HG02840 (cell line): ENCODE data around the gene TTC27.
"Not testable (repeated sequence)": the region's sequence is repeated elsewhere in the genome, so short reads cannot be mapped to it uniquely, and the experiment has no call there.

Experiments used
- ATAC-seq: cut with Tn5 transposase; IDR thresholded peaks from one replicate; pipeline ENCODE4 v1.9.1; 2021; ENCODE audit warnings: mild to moderate bottlenecking, moderate library complexity, moderate number of reproducible peaks; ENCODE audit not compliant: unreplicated experiment, low FRiP score

The TTC27 gene

DNA sequence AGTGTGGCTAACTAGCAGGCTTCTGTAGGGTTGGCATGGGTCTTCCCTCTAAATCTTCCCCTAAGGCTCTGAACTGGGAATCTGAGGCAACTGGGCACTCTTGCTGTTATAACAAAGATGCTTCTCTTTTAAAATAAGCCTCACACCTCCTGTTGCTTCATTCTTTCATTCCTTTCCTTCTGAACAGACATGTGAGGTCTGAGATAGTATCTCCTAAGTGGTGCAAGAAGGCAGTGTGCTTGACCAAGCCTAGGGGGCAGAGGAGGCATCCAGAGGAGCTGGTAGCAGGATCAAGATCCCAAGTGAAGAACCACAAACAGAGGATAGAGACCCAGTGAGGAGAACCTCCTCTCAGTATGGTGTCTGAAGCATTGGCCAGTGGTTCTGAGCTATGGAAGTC, 90.9 kb downstream of the TTC27 start:
- no peak for ATAC-seq

DNA sequence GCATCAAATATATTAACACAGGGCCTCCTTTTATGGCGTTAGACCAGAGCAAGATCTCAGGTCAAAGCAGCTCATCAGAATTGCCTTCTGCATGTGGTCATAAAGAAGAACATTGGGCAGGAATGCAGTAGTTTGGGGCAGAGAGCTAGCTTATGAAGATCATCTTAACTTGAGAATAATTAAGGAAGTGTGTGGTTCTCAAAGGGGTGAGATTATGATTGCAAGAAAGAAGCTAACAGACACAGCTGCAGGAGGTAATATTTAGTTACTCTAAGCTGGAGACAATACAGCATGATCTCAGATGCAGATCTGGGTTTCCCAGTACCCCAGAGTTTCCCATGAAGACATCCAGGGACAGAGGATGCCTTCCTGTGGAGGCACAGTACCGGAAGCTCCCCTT, 91.6 kb downstream of the TTC27 start:
- no peak for ATAC-seq

DNA sequence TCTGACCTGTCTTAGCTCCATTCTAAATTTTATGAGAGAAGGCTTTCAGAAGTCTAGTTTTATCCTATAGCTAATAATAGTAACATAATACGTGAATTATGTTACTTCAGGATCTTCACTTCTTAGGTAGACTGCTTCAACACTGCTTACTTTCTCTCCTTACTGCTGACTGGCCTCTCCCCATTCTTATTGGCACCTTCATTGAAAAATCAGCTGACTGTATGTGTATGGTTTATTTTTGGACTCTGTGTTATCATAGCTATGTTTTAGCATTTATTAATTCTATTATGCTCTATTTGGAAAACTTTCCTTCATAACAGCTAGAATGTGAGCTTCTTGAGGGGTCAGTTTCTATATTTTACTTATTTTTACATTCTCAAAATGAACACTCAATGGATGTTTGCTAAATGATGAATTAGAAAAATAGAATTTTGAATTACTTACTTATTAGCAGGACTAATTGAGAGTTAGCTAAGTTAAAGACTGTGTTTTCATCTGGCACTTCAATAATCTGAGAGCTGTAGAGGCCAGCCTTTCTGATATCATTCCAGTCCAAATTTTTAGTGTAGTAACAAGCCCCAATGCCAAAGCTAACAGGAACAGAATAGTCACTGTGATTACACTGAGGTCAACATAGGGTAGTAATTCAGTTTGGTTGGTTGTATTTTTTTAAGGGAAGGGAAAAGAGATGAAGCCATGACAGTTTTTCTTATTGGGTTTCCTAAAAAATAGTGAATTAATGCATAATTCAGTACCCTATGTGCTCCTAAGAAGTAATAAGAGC, 92.3 kb downstream of the TTC27 start:
- no peak for ATAC-seq

DNA sequence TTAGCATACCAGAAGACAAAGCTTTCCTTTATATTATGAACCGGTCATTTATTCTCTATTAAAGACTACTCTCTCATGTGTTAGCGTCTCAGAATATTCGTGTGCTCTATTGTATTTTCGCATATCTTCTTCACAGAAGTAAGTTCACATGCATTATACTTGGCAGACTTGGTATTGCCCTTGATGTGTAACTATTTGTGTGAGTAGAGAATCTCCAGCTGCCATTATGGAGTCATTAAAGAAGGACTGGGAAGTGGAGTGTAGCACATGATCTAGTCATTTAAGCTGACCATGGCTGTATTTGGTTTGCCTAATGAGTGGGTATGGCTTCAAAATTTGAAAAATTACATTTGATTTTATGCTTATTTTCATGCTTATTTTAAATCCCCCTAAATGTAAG, 92.9 kb downstream of the TTC27 start:
- no peak for ATAC-seq

DNA sequence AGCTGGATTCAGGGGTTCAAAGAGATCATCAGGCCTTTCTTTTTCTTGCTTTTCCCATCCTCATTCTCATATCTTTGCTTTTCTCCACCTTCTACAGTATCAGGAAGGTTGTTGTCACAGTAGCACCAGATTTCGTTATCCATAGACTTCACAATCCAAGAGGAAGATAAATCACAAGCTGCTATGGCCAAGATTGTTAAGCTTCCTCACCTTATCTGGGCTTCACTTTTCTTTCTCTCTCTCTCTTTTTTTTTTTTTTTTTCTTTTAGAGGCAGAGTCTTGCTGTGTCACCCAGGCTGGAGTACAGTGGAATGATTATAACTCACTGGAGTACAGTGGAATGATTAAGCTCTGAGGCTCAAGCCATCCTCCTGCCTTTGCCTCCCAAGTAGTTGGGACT, 93.5 kb downstream of the TTC27 start:
- no peak for ATAC-seq

DNA sequence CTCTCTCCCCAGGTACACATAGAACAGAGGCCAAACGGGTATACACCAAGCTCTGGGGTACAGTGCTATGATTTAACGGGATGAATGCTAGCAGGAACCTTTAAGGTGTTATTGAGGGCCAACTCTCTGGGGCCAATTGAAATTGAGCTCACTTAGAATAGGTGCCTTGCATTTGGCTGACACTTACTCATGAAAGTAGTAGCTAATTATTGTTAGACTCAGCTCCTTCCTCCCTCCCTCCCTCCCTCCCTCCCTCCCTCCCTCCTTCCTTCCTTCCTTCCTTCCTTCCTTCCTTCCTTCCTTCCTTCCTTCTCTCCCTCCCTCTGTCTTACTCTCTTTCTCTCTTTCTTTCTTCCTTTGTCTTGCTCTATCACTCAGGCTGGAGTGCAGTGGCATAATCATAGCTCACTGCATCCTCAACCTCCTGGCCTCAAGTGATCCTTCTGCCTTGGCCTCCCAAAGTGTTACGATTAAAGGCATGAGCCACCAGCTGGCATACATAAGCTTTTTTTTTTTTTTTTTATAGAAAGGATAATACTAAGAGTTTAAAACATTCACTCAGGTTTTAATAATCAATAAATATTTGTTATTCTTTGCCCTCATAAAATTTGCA, 95.7 kb downstream of the TTC27 start:
- ATAC-seq = no peak

DNA sequence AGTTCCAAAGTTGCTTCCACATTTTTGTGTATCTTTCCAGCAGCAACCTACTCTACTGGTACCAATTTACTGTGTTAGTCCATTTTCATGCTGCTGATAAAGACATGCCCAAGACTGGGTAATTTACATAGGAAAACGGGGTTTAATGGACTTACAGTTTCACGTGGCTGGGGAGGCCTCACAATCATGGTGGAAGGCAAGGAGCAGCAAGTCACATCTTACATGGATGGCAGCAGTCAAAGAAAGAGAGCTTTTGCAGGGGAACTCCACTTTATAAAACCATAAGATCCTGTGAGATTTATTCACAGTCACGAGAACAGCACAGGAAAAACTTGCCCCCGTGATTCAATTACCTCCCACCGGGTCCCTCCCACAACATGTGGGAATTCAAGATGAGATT, 98.8 kb downstream of the TTC27 start:
- ATAC-seq = not testable (repeated sequence)

DNA sequence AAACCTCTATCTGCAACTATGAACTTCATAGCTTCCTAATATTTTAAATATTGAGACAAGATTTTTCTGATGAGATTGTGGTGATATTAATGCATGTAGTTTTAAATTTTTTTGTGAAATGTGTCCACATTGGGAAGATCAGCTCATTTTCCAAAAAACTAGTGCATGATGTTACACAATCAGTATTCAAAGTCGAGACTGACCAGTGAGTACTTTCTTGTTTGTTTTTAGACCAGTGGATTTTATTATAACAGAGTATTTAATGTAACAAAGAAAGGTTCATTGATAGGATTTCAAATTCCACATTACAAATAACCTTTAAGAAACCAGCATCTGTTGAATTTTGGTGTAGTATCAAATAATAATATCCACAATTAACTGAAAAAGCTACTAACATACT, 99.3 kb downstream of the TTC27 start:
- no peak for ATAC-seq

DNA sequence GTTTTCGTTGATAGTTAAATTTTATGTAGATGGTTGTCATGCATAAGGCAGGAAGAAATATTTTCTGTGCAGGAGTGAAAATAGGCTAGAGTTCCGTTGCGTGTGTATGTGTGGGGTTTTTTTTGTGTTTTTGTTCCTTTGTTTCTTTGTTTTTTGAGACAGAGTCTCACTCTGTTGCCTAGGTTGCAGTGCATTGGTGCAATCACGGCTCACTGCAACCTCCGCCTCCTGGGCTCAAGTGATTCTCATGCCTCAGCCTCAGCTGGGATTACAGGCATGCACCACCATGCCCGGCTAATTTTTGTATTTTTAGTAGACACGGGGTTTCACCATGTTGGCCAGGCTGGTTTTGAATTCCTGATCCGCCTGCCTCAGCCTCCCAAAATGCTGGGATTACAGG, 103.1 kb downstream of the TTC27 start:
- not testable (repeated sequence) for ATAC-seq

DNA sequence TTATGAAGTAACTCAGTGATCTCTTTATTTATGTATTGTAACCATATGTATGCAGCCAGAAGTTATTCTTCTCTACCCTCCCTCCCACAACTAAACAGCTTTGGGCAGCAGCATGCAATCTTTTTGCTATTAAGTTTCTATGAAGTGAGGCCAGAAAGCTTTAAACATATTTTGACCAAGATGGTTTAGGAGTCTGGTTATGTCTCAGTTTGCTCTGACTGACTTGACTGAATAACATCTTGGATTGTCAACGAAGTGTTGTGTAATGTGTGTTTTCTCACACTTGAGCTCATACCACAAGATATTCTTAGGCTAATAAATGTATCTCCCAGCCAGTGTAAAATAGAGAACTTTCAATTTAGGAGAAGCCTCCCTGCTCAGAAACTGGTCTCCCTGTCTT, 104.3 kb downstream of the TTC27 start:
- ATAC-seq = no peak

DNA sequence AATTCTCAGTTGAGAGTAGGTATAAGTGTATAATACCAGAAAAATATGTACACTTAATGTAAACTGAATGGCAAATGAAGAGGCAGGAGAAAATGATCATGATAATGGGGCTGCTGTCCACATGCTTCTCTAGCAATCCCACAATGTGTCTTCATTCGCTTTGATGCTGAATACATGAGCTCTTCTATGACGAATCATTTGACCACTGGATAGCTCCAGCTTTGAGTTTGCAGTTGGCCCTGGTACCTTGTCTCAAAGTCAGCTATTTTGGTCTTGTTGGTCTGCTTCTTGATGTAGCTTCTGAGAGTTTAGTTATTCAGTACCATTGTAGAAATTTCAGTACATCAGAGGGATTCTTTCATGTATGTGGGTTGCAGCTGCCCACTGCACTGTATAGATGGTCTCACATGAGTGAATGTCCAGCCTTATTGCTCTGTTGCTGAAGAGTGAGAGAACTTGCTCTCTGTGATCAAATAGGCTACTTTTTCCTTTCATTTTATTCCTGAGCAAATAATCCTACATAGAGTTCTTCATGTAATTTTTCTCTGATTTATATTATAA, 105.1 kb downstream of the TTC27 start:
- ATAC-seq = no peak

DNA sequence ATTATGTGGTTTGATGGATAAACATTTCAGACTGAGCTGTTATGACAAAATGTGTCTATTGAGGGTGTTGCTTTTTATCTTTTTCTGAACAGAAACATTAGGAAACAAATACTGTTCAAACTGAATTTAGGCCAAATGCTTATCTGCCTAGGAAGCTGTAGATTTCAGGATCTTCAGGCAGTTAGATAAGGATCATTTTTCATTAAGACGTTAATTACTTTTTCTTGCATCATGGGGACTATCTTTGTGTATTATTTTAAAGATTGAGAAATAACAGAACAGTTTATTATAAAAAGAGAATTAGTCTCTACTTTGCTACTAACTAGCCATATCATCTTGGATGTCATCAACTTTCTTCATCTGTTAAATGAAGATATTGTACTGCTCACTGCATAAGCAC, 107.5 kb downstream of the TTC27 start:
- no peak for ATAC-seq

DNA sequence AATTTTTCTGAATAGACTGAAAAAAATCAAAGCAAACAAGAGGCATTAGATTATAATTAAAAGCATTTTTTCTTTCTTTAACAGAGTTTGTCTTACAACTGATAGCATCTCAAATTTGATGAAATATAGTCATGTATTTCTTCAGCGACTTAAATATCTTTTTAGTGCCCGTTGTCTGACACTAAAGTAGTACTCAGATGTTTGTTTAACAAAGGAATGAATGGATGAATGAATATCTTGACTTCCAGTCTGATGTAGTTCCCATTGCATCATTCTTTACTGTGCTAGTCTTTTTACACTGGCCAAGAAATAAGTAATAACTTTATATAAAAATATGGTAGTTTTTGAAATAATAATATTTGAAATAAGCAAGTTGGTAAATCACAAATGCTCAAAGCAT, 111.1 kb downstream of the TTC27 start:
- no peak for ATAC-seq

DNA sequence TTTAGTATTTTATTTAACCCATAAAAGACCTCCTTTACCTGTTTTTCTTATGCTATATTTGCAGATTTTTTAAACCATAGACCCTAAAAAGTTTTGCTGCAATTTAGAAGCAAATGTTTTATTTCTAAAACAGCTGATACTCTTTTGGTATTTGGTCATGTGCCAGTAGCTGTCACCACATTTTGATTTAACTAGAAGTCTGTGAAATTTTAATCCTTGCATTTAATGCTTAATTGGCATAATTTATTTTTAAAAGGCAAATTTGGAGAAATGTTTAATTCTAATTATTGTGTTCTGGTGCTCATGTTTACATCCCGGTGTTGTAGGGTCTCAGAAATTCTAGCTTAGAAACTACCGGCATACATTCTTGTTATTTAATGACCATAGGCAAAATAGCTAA, 111.8 kb downstream of the TTC27 start:
- no peak for ATAC-seq

DNA sequence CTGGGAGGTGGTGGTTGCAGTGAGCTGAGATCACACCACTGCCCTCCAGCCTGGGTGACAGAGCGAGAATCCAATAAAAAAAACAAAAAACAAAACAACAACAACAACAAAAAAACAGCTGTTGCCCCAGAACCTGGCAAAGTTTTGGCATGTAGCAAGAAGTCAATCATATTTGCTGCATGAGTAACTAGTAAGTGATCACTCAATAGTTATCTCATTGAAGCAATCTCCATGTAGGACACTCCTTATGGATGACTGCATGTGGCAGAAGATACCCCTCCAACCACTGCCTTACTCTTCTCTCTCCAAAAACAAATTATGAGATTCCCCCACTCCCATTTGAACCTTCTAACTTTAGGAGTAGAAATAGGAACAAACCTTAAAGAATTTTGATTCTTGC, 113.7 kb downstream of the TTC27 start:
- ATAC-seq = no peak

DNA sequence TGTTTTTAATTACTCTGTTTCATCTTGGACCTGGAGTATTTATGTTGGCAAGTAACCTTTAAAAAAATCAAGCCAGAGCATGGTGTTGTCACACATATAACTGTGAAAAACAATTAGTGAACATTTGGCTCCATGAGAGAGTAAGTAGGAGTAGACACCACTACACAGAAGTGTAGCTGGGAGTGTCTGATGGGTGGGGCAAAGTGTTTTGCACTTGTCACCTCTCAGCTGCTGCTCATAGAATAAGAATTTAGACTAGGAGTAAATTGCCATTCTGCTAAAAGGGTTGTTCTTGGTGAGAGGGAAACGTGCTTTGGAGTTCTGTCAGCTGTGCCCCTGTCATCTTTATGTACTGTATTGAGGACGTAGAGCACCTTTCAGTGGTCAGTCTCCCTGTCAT, 114.5 kb downstream of the TTC27 start:
- ATAC-seq = no peak

DNA sequence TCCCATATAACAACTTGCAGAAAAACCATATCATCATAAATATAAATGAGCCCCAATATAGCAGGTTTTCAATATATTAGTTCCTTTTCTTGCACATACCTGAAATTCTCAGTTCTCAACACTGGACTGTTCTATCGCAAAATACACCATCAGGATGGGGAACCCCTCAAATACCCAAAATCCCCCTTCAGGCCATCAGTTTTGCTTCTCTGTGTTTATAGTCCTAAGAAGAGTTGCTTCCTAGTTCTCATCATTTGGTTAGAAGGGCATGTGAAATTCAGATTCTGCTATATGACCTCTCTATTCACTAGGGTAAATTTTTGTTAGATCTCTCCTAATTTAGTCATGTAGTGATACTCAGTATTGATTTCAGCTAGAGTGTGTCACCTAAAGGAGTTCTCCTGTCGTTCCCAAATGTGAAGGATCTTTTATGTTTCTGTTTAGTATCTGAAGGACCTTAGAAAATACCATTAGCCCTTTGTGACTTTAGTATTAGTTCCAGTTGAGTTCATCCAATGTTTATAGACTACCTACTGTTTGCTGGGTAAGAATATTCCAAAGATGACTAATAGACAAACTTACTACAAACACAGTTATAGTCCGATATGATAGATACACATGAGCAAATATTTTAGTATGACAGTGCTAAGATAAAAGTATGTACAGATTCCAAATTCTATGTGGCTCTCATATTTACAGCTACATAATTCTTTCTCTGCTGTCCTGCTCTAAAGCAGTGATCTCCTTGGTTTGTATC, 115.8 kb downstream of the TTC27 start:
- no peak for ATAC-seq

DNA sequence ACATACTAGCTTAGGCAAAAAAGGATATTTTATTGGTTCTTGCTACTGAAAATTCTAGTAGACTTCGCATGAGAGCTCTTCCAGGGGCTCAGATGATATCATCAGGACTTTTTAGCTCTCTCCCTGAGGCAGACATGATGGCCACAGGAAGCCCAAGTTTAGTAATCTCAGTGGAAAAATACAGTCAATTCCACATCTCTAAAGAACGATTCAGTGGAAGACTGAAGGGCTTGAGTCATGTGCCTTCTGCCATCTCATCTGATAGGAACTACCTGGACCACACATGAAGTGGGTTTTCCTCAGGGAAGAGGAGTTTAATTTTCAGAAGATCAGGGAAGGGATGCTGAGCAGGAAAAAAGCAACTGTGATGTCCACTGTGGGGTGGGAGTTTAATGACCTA, 117.3 kb downstream of the TTC27 start:
- no peak for ATAC-seq

DNA sequence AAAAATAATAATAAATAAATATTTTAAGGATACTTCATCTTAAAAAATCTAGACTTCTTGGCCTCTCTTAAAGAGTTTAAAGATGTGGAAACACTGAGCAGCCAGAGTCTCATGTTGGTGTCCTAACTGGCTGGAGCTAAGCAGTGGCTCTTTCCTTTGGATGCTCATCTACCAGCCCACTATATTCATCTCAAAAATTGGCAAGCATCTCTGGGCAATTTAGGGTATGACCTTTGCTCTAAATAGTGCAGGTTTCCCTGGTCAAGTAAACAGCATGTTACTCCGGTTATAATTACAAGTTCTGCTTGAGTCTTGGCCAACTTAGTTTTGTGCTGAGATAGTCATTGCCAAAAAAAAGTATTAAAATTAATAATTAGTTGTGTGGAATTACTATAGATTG, 117.8 kb downstream of the TTC27 start:
- no peak for ATAC-seq

DNA sequence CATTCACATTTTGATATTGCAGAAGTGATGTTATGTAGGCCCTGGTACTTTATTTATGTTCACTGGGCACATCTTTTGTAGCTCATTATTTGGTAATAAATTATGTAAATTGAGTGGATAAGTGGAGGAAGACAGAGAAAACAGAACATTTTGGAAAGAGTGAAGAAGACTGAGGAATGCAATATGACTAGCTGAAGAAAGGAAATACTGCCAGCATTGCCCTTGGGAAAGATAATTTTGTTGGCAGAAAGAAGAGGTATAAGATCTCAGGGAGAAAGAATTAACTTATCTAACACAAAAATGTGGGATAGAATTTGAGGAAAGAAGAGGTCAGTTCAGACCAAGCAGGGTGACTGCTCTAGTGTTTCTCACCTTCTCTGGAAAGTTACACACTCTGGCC, 118.8 kb downstream of the TTC27 start:
- ATAC-seq = no peak

DNA sequence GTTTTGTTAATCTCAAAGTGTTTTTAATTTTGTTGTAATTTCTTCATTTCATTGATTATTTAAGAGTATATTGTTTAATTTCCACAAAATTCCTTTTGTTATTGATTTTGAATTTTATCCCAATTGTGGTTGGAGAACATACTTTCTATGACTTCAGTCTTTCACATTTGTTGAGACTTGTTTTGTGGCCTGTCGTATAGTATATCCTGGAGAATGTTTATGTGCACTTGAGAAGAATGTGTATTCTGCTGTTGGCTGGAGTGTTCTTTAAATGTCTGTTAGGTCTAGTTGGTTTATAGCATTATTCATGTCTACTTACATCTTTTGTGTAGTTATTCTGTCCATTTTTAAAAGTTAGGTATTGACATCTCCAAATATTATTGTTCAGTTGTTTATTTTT, 120.3 kb downstream of the TTC27 start:
- ATAC-seq = no peak
